GM19455 (cell line): ENCODE data around the gene CACNA1A.
"Not testable (repeated sequence)": the region's sequence is repeated elsewhere in the genome, so short reads cannot be mapped to it uniquely, and the experiment has no call there.

Source experiments
- ATAC-seq: cut with Tn5 transposase; IDR thresholded peaks from one replicate; pipeline ENCODE4 v1.9.1; 2021; ENCODE audit not compliant: unreplicated experiment

The CACNA1A gene

DNA sequence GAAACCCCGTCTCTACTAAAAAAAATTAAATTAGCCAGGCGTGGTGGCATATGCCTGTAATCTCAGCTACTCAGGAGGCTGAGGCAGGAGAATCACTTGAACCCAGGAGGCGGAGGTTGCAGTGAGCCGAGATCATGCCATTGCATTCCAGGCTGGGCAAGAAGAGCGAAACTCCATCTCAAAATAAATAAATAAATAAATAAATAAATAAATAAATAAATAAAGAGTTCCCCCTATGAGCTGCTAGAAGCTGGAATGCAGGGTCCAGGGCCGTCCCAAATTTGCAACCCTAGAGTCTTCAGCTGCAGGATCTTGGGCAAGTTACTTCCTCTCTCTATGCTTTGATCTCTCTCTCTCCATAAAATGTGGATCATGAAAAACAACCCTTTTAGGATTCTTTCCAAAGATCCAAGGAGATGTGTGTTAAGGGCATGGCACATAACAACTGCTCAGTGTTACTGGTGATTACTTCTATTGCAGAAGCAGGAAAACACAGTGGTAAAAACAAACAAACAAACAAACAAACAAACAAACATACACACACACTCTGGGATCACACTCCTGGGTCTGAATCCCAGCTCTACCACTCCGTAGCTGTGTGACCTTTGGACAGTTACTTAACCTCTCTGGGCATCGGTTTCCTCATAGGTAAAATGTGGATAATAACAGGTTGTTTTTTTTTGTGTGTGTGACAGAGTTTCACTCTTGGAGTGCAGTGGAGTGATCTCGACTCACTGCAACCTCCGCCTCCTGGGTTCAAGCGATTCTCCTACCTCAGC lies 78.8 kb downstream of the CACNA1A start:
- no peak for ATAC-seq

DNA sequence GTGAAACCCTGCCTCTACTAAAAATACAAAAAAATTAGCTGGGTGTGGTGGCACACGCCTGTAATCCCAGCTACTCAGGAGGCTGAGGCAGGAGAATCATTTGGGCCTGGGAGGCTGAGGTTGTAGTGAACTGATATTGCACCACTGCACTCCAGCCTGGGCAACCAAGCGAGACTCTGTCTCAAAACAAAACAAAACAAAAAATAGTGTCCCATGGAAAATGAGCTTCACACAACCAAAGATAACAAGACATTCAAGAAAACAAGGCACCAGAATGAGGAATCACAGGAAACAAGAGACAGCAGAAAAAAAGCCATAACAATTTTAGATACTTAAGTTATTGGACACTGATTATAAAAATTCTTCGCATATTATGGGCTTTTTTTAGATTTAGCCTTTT lies 80.4 kb downstream of the CACNA1A start:
- not testable (repeated sequence) for ATAC-seq

DNA sequence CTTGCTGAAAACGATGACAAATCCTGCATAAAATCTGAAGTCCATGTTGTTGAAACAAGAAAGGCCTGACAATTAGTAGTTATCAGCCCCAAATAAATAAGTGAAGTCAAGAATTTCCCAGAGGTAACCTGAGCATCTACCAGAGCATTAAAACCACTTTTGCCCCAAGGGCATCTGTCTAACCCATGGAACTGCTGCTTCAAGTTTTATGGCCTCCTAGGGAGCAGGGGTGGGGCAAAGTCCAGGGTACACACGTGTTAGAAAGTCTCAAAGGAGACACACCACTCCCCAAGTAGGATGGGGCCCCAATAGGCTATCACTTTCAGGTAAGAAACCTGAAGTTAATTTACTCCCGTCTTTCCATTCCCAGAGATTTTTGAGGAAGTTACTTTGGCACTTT lies 81.1 kb downstream of the CACNA1A start:
- no peak for ATAC-seq

GRCh38 chr19:13420780-13421179 lies 85.5 kb downstream of the CACNA1A start:
- ATAC-seq: no peak

- no peak for ATAC-seq
Observed at GRCh38 chr19:13417054-13417453, 89.2 kb downstream of the CACNA1A start.

DNA sequence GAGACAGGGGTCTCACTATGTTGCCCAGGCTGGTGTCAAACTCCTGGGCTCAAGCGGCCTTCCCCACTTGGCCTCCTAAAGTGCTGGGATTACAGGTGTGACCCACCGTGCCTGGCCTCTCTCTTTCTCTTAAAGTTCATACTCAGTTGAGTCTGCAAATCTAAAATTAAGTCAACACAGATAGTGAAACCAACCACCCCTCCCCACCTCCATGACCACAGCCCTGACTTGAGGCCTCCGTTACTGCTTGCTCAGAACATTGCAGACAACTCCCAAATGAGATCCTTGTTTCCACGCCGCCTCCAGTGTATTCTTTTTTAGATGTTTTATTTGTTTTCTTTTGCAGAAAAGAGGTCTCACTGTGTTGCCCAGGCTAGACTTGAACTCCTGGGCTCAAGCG lies 94.4 kb downstream of the CACNA1A start:
- no peak for ATAC-seq

DNA sequence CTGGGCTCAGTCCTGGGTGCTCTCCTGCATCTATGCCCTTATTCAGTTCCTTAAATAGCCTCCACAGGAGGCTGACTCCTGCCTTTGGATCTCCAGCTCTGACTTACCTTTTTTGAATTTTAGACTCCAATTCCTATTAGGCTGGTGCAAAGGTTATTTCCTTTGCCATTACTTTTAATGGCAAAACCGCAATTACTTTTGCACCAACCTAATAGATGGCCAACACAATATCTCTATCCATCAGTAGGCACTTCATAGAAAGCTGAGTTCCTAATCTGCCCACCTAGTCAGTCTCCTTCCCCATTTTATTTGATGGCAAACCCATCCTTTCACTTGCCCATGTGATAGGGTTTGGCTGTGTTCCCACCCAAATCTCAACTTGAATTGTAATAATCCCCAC lies 95.3 kb downstream of the CACNA1A start:
- no peak for ATAC-seq

- no peak for ATAC-seq
Observed at GRCh38 chr19:13408889-13409518, 97.3 kb downstream of the CACNA1A start.

DNA sequence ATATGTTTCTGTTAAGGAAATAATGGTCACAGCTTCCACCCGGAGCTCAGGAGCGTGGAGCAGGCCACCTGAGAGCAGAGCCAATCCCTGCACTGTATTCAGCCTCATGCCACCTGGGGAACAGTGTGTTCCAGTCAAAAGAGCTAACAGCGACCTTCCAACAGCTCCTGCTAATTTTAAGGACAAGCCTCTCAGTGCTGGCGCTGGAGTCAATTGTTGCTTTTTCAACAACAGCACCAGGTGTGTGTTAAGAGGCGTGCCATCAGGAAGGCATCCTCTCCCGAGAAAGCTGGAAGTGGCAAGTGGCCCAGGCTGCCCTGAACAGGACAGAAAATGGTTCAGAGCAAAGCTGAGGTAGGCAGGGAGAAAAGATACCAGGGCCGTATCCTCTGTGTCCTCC lies 102.0 kb downstream of the CACNA1A start:
- no peak for ATAC-seq

- no peak for ATAC-seq
Observed at GRCh38 chr19:13401388-13401787, 104.9 kb downstream of the CACNA1A start.

DNA sequence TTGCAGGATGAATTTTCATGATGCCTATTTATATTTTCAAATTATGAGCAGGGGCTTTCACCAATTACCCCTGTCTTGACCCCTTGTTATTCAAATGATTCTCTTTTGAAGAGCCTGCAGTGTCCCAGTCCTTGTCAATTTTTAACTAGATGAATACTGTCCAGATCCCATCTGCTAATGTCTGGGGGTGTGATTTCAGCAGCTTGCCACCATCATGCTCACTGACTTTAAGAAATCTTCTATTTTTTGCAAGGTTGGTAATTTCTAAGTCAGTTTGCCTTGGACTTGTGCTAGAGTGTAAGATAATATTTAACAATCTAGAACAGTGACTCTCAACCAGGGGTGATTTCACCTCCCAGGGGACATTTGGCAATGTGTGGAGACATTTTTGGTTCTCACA lies 106.0 kb downstream of the CACNA1A start:
- ATAC-seq: no peak

- ATAC-seq: no peak
Observed at GRCh38 chr19:13399746-13400145, 106.5 kb downstream of the CACNA1A start.

DNA sequence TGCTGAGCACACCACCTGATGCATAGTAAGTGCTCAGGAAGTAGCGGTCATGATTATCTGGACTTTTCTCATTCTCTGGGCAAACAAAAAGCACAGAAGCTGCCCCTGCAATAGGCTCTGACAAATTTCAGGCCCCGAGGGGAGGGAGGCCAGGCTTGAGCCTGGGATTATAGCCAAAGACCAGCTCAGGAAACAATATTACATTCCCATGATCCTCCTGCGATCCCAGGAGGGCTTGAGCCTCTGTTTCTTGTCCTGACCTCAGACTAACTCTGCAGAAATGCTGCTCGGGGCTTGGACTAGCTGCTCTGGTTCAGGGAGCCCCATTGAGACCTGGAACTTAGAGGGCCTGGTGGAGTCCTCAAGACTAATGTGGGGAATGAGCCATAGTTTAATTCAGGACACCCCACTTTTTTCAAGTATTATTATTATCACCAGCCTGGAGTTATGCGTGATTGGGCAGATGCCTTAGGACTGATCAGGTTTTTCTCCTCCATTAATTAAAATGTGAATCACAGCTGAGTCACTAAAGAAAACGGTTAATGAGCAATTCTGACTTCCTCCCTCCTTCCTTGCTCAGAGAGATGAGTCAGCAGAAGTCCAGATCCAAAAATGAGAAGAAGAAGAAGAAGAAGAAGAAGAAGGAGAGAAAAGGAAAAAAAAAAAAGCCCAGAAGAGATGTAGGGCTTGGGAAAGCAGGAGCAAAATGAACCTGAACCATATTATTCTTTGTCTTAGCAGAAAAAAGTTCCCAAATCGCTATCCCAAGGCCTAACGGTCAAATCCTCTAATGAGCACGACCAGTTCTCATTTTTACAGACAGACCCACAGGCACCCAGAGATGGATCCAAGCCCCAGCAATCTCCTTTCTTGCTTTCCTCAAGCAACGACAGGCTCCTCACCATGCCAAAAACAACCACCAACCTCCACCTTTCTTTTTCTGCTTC lies 107.2 kb downstream of the CACNA1A start:
- no peak for ATAC-seq

DNA sequence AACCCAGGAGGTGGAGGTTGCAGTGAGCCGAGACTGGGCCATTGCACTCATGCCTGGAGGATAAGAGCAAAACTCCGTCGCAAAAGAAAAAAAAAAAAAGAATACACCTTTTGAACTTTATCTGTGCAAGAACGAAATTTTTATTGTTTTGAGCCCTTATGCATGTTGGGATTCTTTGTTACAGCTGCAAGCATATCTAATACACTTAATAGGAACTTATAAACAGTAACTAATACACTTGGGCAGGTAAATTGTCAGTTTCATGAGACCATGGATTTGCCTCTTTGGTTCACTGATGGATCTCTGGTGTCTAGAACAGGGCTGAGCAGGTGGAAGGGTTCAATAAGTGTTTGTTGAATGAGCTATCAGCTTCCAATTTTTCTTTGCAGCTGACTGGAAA lies 108.1 kb downstream of the CACNA1A start:
- ATAC-seq: no peak

GRCh38 chr19:13396250-13397080 lies 109.8 kb downstream of the CACNA1A start:
- no peak for ATAC-seq

DNA sequence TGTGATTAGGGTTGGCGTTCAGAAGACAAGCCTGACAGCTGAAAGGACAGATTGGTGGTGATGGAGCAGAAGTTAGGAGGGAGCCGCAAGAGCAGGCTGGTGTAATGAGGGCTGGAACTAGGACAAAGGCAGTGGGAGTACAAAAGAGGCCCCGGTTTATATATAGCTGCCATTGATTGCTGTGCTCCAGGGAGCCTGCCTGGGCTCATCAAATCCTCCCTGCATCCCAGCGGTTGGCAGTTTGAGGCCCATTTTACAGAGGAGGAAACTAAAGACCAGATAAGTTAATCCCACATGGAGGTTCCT lies 123.7 kb downstream of the CACNA1A start:
- no peak for ATAC-seq

GRCh38 chr19:13381827-13382632 lies 124.2 kb downstream of the CACNA1A start:
- ATAC-seq: no peak

DNA sequence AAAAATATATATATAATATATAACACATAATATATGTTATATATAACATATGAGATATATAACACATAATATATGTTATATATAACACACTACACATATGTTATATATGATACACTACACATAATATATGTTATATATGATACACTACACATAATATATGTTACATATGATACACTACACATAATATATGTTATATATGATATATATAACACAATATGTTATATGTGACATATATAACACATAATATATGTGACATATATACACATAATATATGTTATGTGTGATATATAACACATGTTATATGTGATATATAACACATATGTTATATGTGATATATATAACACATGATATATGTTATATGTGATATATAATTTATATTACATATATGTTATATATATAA lies 129.7 kb downstream of the CACNA1A start:
- no peak for ATAC-seq

DNA sequence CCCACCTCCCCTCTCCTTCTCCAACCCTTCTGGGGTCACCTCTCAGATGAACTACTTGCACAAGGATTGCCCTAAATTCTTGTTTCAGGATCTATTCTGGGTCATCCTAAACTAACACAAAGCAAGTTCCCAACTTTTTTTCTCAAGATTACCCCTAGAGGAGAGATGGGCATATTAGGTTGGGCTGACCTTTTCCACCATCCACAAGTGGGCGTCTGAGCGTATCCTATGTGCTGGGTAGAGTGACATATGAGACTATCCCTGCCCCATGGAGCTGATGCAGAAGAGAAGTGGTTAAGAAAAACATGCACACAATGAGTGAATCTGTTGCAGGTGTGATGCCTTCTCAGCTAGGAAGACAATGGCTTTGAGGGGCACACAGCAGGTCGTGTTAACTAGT lies 132.7 kb downstream of the CACNA1A start:
- ATAC-seq: no peak

DNA sequence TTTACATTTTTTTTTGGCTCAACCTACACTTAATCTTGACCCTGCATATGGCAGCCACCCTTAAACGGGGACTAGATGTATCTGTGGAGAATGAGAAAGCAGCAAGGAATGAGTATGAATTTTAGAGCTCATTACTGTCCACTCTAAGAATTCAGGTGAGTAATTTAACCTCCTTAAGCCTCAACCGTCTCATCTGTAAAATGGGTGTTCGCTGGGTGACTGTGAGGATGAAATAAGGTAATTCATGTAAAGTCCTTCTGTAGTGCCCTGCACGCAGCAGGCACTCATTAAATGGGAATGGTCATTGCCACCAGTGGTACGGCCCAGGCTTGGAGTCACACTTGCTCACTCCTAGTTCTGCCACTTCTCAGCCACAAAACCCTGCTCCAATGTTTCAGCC lies 135.3 kb downstream of the CACNA1A start:
- no peak for ATAC-seq
